H9 (cell line): ENCODE measurements around the gene LSM4. TPM values are rescaled to one million over a fixed set of nuclear protein-coding genes. Genes with fewer than 3 reads are reported as not detected.

ENCODE experiments used
- DNase-seq: peaks from one replicate; pipeline ENCODE4 v3.0.0-alpha.2; 2017
- H2AFZ ChIP-seq: one replicate; pipeline ENCODE4 v1.6.1; 2013; ENCODE audit warnings: mild to moderate bottlenecking, low read length, control low read depth, moderate library complexity
- H2AK5ac ChIP-seq: 2 replicates; pipeline ENCODE4 v1.6.1; 2013; ENCODE audit warnings: low read length, control low read depth, mixed read lengths; ENCODE audit not compliant: insufficient read length
- H2BK120ac ChIP-seq: one replicate; pipeline ENCODE4 v1.6.1; 2013; ENCODE audit warnings: low read depth, mild to moderate bottlenecking, low read length, control low read depth, inconsistent platforms; ENCODE audit not compliant: poor library complexity, severe bottlenecking
- H2BK12ac ChIP-seq: 2 replicates; pipeline ENCODE4 v1.6.1; 2013; ENCODE audit warnings: low read length, control low read depth, mixed read lengths, low read depth; ENCODE audit not compliant: insufficient read length
- H2BK15ac ChIP-seq: 2 replicates; pipeline ENCODE4 v1.6.1; 2013; ENCODE audit warnings: low read depth, low read length, control low read depth
- H2BK20ac ChIP-seq: one replicate; pipeline ENCODE4 v1.6.1; 2013; ENCODE audit warnings: low read depth, mild to moderate bottlenecking, low read length, control low read depth, inconsistent platforms; ENCODE audit not compliant: poor library complexity, severe bottlenecking
- H2BK5ac ChIP-seq: 2 replicates; pipeline ENCODE4 v1.6.1; 2013; ENCODE audit warnings: low read length, control low read depth, mixed read lengths; ENCODE audit not compliant: insufficient read length
- H3K14ac ChIP-seq: 2 replicates; pipeline ENCODE4 v1.6.1; 2013; ENCODE audit warnings: low read length, control low read depth; ENCODE audit not compliant: insufficient read depth
- H3K18ac ChIP-seq: 2 replicates; pipeline ENCODE4 v1.6.1; 2013; ENCODE audit warnings: low read depth, mild to moderate bottlenecking, mixed read lengths, low read length, control low read depth; ENCODE audit not compliant: insufficient read length
- H3K23ac ChIP-seq: 2 replicates; pipeline ENCODE4 v1.6.1; 2013; ENCODE audit warnings: low read length, control low read depth, mixed read lengths, low read depth; ENCODE audit not compliant: insufficient read length
- H3K23me2 ChIP-seq: 2 replicates; pipeline ENCODE4 v1.6.1; 2013; ENCODE audit warnings: low read depth, mild to moderate bottlenecking, mixed read lengths, low read length, control low read depth; ENCODE audit not compliant: insufficient read length, poor library complexity, severe bottlenecking
- H3K27ac ChIP-seq: 2 replicates; pipeline ENCODE4 v1.5.1; 2013; ENCODE audit warnings: low read length, control low read depth, mixed read lengths, low read depth; ENCODE audit not compliant: insufficient read length
- H3K27me3 ChIP-seq: 2 replicates; pipeline ENCODE4 v1.6.1; 2013; ENCODE audit warnings: low read length, control low read depth, inconsistent platforms; ENCODE audit not compliant: insufficient read depth
- H3K4ac ChIP-seq: 2 replicates; pipeline ENCODE4 v1.6.1; 2013; ENCODE audit warnings: low read depth, mild to moderate bottlenecking, control low read depth, inconsistent platforms, low read length, moderate library complexity
- H3K4me1 ChIP-seq: 2 replicates; pipeline ENCODE4 v1.6.1; 2013; ENCODE audit warnings: low read length, control low read depth, inconsistent platforms; ENCODE audit not compliant: insufficient read depth
- H3K4me2 ChIP-seq: 2 replicates; pipeline ENCODE4 v1.6.1; 2013; ENCODE audit warnings: low read length, control low read depth, mixed read lengths; ENCODE audit not compliant: insufficient read length, insufficient read depth
- H3K56ac ChIP-seq: 2 replicates; pipeline ENCODE4 v1.6.1; 2013; ENCODE audit warnings: low read depth, mild to moderate bottlenecking, mixed read lengths, low read length, control low read depth; ENCODE audit not compliant: insufficient read length
- H3K79me1 ChIP-seq: 2 replicates; pipeline ENCODE4 v1.6.1; 2013; ENCODE audit warnings: low read depth, mild to moderate bottlenecking, moderate library complexity, low read length, control low read depth, inconsistent platforms; ENCODE audit not compliant: insufficient read depth, poor library complexity, severe bottlenecking
- H3K79me2 ChIP-seq: 2 replicates; pipeline ENCODE4 v1.6.1; 2013; ENCODE audit warnings: low read length, control low read depth, inconsistent platforms; ENCODE audit not compliant: insufficient read depth
- H3K9ac ChIP-seq: 2 replicates; pipeline ENCODE4 v1.6.1; 2013; ENCODE audit warnings: low read length, control low read depth, mixed read lengths; ENCODE audit not compliant: insufficient read length; ENCODE audit errors: extremely low read depth
- H3K9me3 ChIP-seq: one replicate; pipeline ENCODE4 v1.6.1; 2013; ENCODE audit warnings: low read depth, low read length, inconsistent platforms; ENCODE audit not compliant: control insufficient read depth
- H3T11ph ChIP-seq: one replicate; pipeline ENCODE4 v1.6.1; 2013; ENCODE audit warnings: mild to moderate bottlenecking, low read length, control low read depth, inconsistent platforms
- H4K20me1 ChIP-seq: one replicate; pipeline ENCODE4 v1.6.1; 2013; ENCODE audit not compliant: control insufficient read depth, insufficient read length, insufficient read depth
- H4K5ac ChIP-seq: 2 replicates; pipeline ENCODE4 v1.6.1; 2013; ENCODE audit warnings: low read depth, mild to moderate bottlenecking, mixed read lengths, low read length, control low read depth; ENCODE audit not compliant: insufficient read length
- H4K8ac ChIP-seq: replicated peaks from 2 replicates; pipeline ENCODE4 v1.6.1; 2013; ENCODE audit warnings: low read length, control low read depth, mixed read lengths, low read depth; ENCODE audit not compliant: insufficient read length
- H4K91ac ChIP-seq: 2 replicates; pipeline ENCODE4 v1.6.1; 2013; ENCODE audit warnings: low read depth, mild to moderate bottlenecking, moderate library complexity, mixed read lengths, low read length, control low read depth; ENCODE audit not compliant: insufficient read length
- H3K27ac Mint-ChIP-seq, 3 experiments: 2 replicates in 2 of 3; 3 replicates in 1 of 3; pipeline ENCODE4 v1.8.0; 2020 to 2021; ENCODE audit warnings: mixed read lengths in 3 of 3, mild to moderate bottlenecking in 1 of 3, moderate library complexity in 1 of 3
- H3K27me3 Mint-ChIP-seq: 2 replicates; pipeline ENCODE4 v1.8.0; 2021; ENCODE audit warnings: low read depth, mild to moderate bottlenecking, moderate library complexity, mixed read lengths
- H3K36me3 Mint-ChIP-seq, 3 experiments: 2 replicates in 2 of 3; 3 replicates in 1 of 3; pipeline ENCODE4 v1.8.0; 2020 to 2021; ENCODE audit warnings: low read depth in 3 of 3, mixed read lengths in 3 of 3; ENCODE audit not compliant: insufficient read depth in 1 of 3
- H3K4me1 Mint-ChIP-seq, 2 experiments: 2 replicates each; pipeline ENCODE4 v1.8.0; 2020; ENCODE audit warnings: mixed read lengths in 2 of 2
- H3K4me3 Mint-ChIP-seq, 2 experiments: 2 replicates in 1 of 2; 3 replicates in 1 of 2; pipeline ENCODE4 v1.8.0; 2020 to 2021; ENCODE audit warnings: mild to moderate bottlenecking in 2 of 2, mixed read lengths in 2 of 2, moderate library complexity in 1 of 2
- H3K9me3 Mint-ChIP-seq, 2 experiments: 2 replicates in 1 of 2; 3 replicates in 1 of 2; pipeline ENCODE4 v1.8.0; 2020; ENCODE audit warnings: mild to moderate bottlenecking in 2 of 2, mixed read lengths in 2 of 2, moderate library complexity in 1 of 2
- CTCF ChIP-seq: fragments of 200-600 bp; sonication (generic); conservative IDR thresholded peaks from 3 replicates; pipeline ENCODE4 v1.8.0; 2021; ENCODE audit warnings: antibody characterized with exemption, mild to moderate bottlenecking
- WGBS: extraction: QIAGEN DNeasy Blood & Tissue Kit; methylation state at CpG from one replicate; pipeline ENCODE4 v1.1.7; 2013; ENCODE audit warnings: missing lambda C conversion rate, low lambda C conversion rate, mixed read lengths; ENCODE audit not compliant: insufficient read length; ENCODE audit errors: extremely low coverage; 5-methylcytosine and 5-hydroxymethylcytosine counted together
- total RNA-seq: library from RNA; stranded (reverse); gene quantifications from 2 replicates; pipeline ENCODE4 v1.2.1, GENCODE V29; 2021

The LSM4 gene
- total RNA-seq, 1 experiment from 2014 or later: 342 TPM

GRCh38 chr19:18319591-18320135 is 3.2 kb downstream of the LSM4 start:
- Histone ChIP-seq H2BK20ac (no peak overlapping the region), H3K79me1 (no peaks in the 10 kb centered on the region), H3K79me2 (peaks cover 25% of the 10 kb centered on the region; the same call in 1 of the 2 replicates), H3K23ac (no peak overlapping the region), H2BK120ac (no peak overlapping the region), H2AK5ac (no peak overlapping the region), H3K4me1 (peaks cover 8% of the 10 kb centered on the region; the same call in 1 of the 2 replicates), H3K18ac (no peak overlapping the region), H3K9me3 (no peaks in the 10 kb centered on the region), H3K27me3 (no peaks in the 10 kb centered on the region), H3K23me2 (peaks cover 16% of the 10 kb centered on the region), H4K91ac (no peak overlapping the region), H3K14ac (no peak overlapping the region), H3K56ac (no peak overlapping the region), H2BK15ac (no peak overlapping the region), H2BK12ac (no peak overlapping the region), H4K20me1 (no peaks in the 10 kb centered on the region), H4K5ac (no peak overlapping the region), H3K4me2 (no peak overlapping the region), H2AFZ (no peak overlapping the region), H4K8ac (no peak overlapping the region), H3K27ac (no peak overlapping the region), H3K9ac (no peak overlapping the region), H3T11ph (no peak overlapping the region), H2BK5ac (no peak overlapping the region), H3K4ac (no peak overlapping the region)
- no CpG with 5 or more reads among the region's 7 CpGs for WGBS
- no peak for DNase-seq
- peaks cover 22 to 37% (median 30%) of the 10 kb centered on the region in 3 experiments for H3K36me3 Mint-ChIP-seq
- no peak overlapping the region for H3K4me3 Mint-ChIP-seq
- H3K27ac Mint-ChIP-seq: peak overlapping the region; percentile 34 to 65 (median 60); a peak in 2 of 7 replicates
- H3K4me1 Mint-ChIP-seq: peaks cover 22 to 32% of the 10 kb centered on the region in 2 experiments
- H3K9me3 Mint-ChIP-seq: no peaks in the 10 kb centered on the region
- no peaks in the 10 kb centered on the region for H3K27me3 Mint-ChIP-seq
- no peak for TF ChIP-seq CTCF
